Right forelimb (tissue), 1 donor: ENCODE results near the gene IL6R.

Source experiments
- DNase-seq: peaks from one replicate; pipeline ENCODE4 v3.0.0-alpha.2; 2018

The IL6R gene

GRCh38 chr1:154427173-154428139, 22.3 kb downstream of the IL6R start:
- DNase-seq, result no peak

GRCh38 chr1:154429118-154429517, 24.0 kb downstream of the IL6R start:
- DNase-seq, result no peak

GRCh38 chr1:154429841-154430611, 24.9 kb downstream of the IL6R start:
- DNase-seq, result no peak

GRCh38 chr1:154430903-154431302, 25.8 kb downstream of the IL6R start:
- DNase-seq, result no peak

- no peak for DNase-seq
Measured at GRCh38 chr1:154431586-154432373, 26.6 kb downstream of the IL6R start.

- no peak for DNase-seq
Measured at GRCh38 chr1:154433161-154433764, 28.1 kb downstream of the IL6R start.

- no peak for DNase-seq
Measured at GRCh38 chr1:154434346-154435085, 29.4 kb downstream of the IL6R start.

- no peak for DNase-seq
Measured at GRCh38 chr1:154435599-154436200, 30.6 kb downstream of the IL6R start.

- DNase-seq, result no peak
Measured at GRCh38 chr1:154436433-154436832, 31.3 kb downstream of the IL6R start.

GRCh38 chr1:154440036-154440804, 35.1 kb downstream of the IL6R start:
- no peak for DNase-seq

- no peak for DNase-seq
Measured at GRCh38 chr1:154441241-154441888, 36.2 kb downstream of the IL6R start.

GRCh38 chr1:154442006-154442740, 37.0 kb downstream of the IL6R start:
- no peak for DNase-seq

- no peak for DNase-seq
Measured at GRCh38 chr1:154443274-154444013, 38.3 kb downstream of the IL6R start.

- no peak for DNase-seq
Measured at GRCh38 chr1:154445040-154445472, 39.9 kb downstream of the IL6R start.

- DNase-seq, result no peak
Measured at GRCh38 chr1:154446292-154446691, 41.1 kb downstream of the IL6R start.

- DNase-seq, result no peak
Measured at GRCh38 chr1:154446789-154447188, 41.6 kb downstream of the IL6R start.

GRCh38 chr1:154448331-154448811, 43.2 kb downstream of the IL6R start:
- no peak for DNase-seq

GRCh38 chr1:154453161-154453560, 48.0 kb downstream of the IL6R start:
- no peak for DNase-seq
